Measurements from ENCODE around the gene TMUB1.
A peak's percentile ranks its signal among the peaks of the same experiment; 100 is the strongest.

Gene TMUB1

DNA sequence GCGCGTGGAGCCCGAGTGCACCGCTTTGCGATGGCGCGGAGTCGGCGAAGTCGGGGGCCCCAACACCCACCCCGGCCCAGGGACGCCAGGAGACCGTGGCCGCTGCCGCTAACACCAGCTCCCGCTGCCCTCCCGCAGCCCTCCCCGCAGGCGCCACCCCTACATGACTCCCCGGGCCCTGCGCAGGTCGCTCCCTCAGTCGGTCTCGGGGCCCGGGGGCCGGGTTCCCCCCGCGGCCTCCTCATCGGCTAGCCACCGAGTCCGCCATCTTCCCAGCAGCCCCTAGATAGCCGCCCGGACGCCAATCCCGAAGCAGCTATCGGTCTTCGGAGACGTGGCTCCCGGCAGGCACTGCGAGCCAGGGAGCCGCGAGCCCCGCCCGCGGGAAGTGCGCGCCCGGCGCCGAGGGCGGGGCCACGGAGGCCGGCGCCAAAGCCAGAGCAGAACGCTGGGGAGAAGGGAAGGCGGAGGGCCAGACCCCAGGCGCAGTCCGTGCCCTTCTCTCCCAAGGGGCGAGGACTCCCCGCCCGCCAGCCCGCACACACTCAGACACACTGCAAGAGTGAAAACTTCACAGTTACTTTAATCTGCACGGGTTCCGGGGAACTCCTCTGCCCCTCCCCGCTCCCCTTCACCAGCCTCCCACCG, 2.6 kb downstream of the TMUB1 start, which contains the start of gene FASTK:
Gene FASTK, minus strand, starts transcription at position 288 of the 648 bp plus-strand sequence. Its CDS starts 43 bp downstream, at position 245.
- no peaks in the 10 kb centered on the region for H3K27me3 ChIP-seq (replicated peaks; ENCODE audit: control insufficient read depth, insufficient read depth, low read length)
- peak within 1 kb of the TSS; percentile 94 for H3K4me3 ChIP-seq (replicated peaks; ENCODE audit: low read depth, low read length)
- TF ChIP-seq, protein P1, sequence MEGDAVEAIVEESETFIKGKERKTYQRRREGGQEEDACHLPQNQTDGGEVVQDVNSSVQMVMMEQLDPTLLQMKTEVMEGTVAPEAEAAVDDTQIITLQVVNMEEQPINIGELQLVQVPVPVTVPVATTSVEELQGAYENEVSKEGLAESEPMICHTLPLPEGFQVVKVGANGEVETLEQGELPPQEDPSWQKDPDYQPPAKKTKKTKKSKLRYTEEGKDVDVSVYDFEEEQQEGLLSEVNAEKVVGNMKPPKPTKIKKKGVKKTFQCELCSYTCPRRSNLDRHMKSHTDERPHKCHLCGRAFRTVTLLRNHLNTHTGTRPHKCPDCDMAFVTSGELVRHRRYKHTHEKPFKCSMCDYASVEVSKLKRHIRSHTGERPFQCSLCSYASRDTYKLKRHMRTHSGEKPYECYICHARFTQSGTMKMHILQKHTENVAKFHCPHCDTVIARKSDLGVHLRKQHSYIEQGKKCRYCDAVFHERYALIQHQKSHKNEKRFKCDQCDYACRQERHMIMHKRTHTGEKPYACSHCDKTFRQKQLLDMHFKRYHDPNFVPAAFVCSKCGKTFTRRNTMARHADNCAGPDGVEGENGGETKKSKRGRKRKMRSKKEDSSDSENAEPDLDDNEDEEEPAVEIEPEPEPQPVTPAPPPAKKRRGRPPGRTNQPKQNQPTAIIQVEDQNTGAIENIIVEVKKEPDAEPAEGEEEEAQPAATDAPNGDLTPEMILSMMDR (IDR thresholded peaks at IDR 0.05; ENCODE audit: insufficient read depth, low read length, poor library complexity, severe bottlenecking), result no peak
- H3K36me3 ChIP-seq (ENCODE audit: control insufficient read depth, insufficient read depth, low read length), result peaks cover 23% of the 10 kb centered on the region
- DNase-seq (ENCODE audit: extremely low read depth, insufficient read length), result peak; percentile 90

DNA sequence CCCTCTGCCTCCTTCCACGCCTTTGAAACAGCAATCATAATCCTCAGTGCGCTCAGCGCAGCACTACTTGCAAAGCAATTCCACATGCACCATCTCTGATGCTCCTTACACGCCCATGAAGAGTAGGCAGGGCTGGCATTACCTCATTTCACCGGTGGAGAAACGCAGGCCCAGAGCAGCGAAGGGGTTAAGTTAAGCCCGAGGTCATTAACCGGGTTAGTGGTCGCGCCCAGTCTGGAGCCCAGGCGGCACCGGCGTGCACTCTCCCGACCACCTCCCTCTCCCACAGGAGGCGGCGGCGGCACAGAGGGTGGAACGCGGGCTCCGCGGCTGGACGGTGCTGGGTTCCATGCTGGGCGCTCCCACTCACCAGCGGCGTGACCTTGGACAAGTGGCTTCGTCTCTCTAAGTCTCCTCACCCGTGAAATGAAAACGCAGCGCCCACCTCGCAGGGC, 3.2 kb downstream of the TMUB1 start:
- H3K36me3 ChIP-seq (ENCODE audit: control insufficient read depth, insufficient read depth, low read length), result peaks cover 28% of the 10 kb centered on the region
- peak overlapping the region; percentile 94 for H3K4me3 ChIP-seq (replicated peaks; ENCODE audit: low read depth, low read length)
- TF ChIP-seq, protein P1 (IDR thresholded peaks at IDR 0.05; ENCODE audit: insufficient read depth, low read length, poor library complexity, severe bottlenecking), result no peak

DNA sequence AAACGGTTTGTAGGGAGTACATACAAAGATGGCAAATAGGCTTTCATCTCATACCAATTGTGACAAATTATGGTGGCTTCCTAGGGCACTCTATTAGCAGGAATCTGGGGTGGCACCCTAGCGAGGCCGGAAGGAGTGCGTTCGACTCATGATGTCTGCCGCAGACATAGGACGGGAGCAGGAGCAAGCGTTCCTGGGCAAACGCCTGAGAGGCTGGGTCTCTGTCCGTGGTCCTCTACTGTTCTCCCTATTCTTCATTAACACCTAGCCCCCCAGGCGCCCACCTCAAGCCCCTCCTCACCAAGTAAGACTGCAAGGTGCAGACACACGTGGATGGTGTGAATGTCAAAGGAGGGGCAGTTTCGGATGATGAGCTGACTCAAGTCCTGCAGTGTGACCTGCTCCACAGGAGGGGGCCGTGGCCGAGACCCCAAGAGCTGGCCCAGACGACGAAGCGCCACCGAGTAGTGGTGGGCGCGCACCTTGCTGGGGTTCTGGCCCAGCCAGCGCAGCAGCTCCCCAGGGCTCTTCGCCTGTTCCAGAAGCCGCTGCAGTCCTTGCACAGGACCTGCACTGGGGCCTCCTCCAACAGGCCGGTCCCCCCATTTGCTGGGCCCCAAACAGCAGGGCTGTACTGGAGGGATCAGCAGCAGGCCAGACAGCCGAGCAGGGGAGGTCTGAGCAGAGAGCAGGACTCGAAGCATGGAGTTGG, 3.9 kb downstream of the TMUB1 start:
- DNase-seq (ENCODE audit: extremely low read depth, insufficient read length), result no peak
- Histone ChIP-seq H3K4me3 (replicated peaks; ENCODE audit: low read depth, low read length) (peak overlapping the region; percentile 94), H3K27me3 (replicated peaks; ENCODE audit: control insufficient read depth, insufficient read depth, low read length) (no peaks in the 10 kb centered on the region), H3K36me3 (ENCODE audit: control insufficient read depth, insufficient read depth, low read length) (peaks cover 32% of the 10 kb centered on the region)
- TF ChIP-seq, protein P1 (IDR thresholded peaks at IDR 0.05; ENCODE audit: insufficient read depth, low read length, poor library complexity, severe bottlenecking), result no peak

More for the DNA sequence above, 3.2 kb downstream of the TMUB1 start:
- no peak for DNase-seq (ENCODE audit: extremely low read depth, insufficient read length)
- no peaks in the 10 kb centered on the region for H3K27me3 ChIP-seq (replicated peaks; ENCODE audit: control insufficient read depth, insufficient read depth, low read length)

DNA sequence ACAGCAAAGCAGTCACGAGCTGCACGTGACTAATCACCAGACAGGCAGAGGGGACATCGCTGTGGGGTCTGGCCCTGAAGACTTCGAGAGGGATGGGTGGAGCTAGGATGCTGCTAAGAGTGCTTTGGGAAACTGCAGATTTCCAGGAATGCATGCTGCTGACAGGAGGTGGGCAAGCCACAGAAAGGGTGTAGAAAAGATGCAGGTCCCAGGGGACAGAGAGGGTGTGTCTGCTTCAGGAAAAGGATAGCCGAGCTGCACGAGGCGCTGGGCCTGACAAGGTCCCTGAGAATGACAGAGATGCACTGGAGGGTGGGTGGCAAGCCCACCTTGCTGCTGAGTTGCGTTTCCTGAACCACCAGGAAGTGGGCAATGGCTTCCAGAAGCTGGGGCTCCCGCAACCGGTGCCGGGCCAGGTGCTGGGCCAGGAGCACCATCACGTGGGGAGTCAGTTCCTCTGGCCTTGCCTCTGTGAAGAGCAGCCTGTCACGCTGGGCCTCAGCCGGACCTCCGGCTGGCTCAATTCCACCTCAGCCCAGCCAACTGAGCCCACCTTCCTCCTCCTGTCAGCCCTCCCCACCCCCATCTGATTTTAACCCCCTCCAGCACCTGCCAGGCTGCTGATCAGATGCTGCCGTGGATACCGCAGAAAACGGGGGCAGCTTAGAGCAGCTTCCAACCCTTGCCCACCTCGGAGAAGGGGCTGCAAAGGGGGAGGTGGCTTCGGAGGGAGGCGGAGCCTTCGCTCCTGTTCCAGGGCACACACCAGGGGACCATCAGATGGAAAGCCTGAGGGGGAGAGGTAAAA, 4.9 kb downstream of the TMUB1 start:
- peaks cover 39% of the 10 kb centered on the region for H3K36me3 ChIP-seq (ENCODE audit: control insufficient read depth, insufficient read depth, low read length)
- TF ChIP-seq, protein P1 (IDR thresholded peaks at IDR 0.05; ENCODE audit: insufficient read depth, low read length, poor library complexity, severe bottlenecking), result no peak
- no peaks in the 10 kb centered on the region for H3K27me3 ChIP-seq (replicated peaks; ENCODE audit: control insufficient read depth, insufficient read depth, low read length)
- no peak for DNase-seq (ENCODE audit: extremely low read depth, insufficient read length)
- no peak overlapping the region for H3K4me3 ChIP-seq (replicated peaks; ENCODE audit: low read depth, low read length)

DNA sequence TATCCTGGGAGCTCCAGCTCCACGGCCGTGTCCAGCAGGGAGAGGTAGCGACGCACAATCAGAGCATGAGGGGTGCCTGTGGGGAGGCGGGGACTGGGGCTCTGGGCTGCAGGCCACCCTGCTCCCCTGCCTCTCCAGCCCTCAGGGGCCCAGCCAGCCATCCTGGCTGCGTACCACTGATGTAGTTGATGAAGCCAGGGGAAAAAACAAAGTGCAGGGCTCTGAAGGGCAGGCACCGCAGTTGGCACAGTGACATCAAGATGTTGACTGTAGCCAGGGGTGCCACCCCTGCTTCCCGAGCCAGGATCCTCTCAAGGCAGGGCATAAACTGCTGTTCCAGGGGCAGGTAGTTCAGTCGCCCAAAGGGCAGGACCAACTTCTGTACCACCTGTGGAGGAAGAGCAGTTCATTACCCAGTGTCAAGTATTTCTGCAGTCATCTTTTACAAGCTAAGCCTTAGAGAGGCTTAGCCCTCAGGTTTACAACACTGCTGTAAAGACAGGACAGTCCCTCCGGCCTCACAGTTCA, 5.5 kb downstream of the TMUB1 start:
- no peak overlapping the region for H3K4me3 ChIP-seq (replicated peaks; ENCODE audit: low read depth, low read length)
- H3K27me3 ChIP-seq (replicated peaks; ENCODE audit: control insufficient read depth, insufficient read depth, low read length), result no peaks in the 10 kb centered on the region
- TF ChIP-seq, protein P1 (IDR thresholded peaks at IDR 0.05; ENCODE audit: insufficient read depth, low read length, poor library complexity, severe bottlenecking), result no peak
- peaks cover 39% of the 10 kb centered on the region for H3K36me3 ChIP-seq (ENCODE audit: control insufficient read depth, insufficient read depth, low read length)
- DNase-seq (ENCODE audit: extremely low read depth, insufficient read length), result no peak
